ENCODE results near the gene PRR5L.
"Not testable (repeated sequence)": the region's sequence is repeated elsewhere in the genome, so short reads cannot be mapped to it uniquely, and the experiment has no call there.

Gene PRR5L

DNA sequence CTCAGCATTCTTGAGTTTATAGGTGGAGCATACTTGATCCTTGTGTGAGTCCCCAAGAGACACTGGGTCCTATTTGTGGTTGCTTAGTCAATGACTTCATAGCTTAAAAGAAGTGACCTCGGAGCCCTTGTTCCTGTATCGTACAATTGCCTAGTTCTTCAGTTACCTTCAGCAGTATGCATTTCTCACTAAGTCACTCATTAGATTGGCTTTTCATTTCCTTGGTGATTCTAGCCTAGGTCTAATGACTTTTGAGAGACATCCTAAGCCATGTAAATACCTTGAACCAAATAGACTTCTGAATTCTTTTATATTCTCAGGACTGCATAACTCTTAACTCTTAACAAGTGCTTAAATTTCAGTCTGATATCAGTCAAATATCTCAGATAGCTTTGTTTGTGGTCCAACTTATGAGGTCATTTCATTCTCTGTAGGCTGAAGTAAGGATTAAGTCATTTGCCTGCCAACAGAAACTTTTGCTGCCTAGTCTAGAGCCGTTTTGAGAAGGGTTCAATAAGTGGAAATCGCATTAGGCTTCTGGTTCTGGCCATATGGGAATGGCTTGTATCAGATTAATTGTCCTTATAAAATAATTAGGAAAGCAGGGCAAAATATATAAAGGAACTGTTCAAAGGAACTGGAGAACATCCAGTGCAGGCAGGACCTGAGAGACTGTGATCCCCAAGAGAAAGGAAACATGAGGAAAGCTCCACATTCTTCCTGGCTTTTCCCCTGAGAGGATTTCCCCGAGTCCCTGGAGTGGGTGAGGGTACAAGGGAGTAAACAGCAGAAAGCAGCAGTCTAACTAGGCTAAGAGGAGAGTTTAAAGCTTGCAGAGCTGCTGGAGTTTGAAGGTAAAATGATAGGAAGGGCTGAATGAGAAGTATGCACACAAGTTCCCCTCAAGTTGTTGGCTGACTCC, 174.1 kb downstream of the PRR5L start:
- no peak for DNase-seq

DNA sequence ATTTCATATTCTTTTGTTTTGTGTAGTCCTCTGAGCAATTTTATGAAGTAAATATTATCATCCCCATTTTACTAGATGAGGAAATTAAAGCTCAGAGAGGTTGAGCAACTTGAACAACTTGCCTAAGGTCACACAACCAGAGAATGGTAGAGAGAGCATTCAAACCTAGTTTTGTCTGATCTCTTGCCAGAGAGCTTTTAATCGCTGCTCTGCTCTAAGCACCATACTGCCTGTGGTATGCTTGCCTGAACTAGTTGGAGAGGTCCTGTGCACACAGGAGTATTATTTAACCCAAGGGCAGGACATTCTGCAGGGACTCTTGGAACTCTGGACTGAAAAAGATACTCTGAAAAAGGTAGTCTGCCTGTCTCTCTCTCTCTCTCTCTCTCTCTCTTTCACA, 175.5 kb downstream of the PRR5L start:
- no peak for DNase-seq

DNA sequence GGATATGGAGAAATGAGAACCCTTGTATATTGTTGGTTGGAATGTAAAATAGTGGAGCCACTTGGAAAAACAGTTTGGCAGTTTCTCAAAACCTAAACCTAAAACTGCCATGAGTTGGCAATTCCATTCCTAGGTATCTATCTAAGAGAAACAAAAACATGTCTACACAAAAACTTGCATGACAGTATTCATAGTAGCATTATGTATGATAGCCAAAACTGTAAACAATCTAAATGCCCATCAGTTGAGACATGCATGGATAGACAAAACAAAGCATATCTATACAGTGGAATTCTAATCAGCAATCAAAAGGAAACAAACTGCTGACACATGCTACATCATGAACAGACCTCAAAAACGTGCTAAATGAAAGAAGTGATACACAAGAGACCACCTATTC, 179.1 kb downstream of the PRR5L start:
- no peak for DNase-seq

DNA sequence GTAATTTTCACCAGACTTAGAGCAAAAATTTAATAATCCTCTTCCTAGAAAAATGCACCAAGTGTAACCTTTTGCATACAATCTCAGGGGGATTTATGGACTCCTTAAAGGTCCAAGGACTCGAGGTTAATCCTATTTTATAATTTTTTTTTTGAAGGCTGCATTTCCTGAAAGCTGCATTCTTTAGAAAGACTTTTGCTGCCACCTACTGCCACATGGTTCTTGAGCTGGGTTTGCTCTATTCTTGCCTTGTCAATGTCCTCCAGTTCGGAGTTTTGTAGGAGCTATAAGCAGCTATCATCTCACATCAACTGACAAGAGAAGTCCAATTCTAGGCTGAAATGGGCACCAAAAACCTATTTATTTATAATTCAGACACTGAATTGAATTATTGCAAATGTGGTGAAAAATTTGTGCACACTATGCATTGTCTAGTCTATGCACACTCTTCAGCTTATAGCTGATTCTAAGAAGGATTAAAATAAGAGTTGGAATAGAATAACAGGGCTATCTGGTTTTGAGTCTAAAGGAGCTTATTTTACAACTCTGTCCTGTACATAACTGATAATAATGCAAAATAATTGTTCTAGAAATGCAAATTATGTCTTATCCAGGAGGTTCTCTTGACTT, 182.7 kb downstream of the PRR5L start:
- DNase-seq: peak; percentile 50

DNA sequence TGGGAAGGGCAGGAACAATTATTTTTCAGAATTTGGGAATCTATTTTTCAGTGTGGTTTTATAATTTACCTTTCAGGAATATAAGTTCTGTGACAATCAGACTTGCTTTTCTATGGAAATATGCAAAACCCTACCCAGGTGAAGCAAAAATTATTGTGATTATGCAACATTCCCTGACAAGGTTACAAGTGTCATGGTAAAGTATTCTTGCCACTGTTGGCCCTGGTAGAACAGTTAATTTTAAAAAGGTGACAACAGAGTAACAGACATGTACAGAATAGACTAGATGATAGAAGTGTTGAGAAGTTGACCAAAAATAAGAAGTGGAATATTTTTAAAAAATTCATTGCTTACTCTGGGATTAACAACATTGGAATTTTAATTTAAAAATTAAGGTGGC, 184.7 kb downstream of the PRR5L start:
- DNase-seq: no peak

DNA sequence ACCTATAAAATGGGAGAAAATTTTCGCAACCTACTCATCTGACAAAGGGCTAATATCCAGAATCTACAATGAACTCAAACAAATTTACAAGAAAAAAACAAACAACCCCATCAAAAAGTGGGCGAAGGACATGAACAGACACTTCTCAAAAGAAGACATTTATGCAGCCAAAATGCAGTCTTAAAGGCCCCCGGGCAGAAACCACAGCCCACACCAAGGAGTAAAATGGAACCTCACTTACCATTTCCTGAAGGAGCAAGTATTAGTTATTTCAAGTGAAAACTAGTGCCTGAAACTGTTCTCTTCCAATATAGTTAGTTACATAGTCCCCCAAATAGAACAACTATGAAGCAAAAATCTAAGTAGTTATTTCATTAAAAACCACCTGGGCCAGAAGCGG, 187.0 kb downstream of the PRR5L start:
- DNase-seq: not testable (repeated sequence)

DNA sequence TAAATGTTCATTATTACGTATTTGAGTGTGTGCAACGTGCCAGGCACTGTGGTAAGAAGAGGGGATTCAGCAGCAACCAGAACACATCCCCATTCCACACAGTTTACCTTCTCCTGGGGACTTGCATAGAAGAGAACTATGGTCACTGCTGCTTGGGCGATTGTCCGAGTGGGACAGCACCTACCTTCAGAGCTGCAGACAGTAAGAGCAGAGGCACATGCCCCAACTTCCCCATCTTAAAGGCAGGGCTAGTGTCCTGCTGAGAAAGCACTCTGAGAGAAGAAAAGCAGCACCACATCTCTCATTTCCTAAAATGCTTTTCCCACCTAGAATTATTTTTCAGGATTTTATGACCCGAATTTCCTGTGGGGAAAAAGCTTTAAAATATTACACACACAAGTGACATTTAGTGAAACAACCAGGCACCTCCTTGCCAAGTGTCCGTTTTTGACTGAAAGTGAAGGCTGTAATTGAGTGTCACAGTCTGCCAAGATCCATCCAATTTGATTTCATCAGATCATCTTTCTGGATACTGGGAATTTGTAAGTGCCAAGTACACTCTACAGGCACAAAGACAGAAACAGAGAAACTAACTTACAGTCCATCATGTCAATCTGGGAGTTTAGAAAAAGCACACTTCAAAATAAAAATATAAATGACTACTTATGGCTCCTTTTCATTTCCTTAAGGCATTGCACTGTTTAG, 189.4 kb downstream of the PRR5L start:
- DNase-seq: no peak

DNA sequence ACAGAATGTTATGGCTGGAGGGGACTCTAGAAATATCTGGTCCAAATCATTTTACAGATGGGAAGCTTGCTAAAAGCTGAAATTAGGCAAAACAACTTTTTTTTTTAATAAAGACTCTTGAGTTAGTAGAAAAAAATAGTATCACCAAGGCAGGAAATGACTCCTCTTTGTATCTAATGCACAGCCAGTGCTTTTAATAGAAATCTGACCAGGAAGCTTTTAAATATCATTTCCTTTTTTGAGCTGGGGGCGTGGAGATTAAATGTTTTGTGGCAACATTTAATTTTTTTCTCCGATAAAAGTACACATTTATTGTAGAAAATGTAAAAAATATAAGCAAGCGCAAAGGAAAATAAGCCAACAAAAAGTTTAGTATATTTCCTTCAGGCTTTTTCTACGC, 191.5 kb downstream of the PRR5L start:
- DNase-seq: no peak

DNA sequence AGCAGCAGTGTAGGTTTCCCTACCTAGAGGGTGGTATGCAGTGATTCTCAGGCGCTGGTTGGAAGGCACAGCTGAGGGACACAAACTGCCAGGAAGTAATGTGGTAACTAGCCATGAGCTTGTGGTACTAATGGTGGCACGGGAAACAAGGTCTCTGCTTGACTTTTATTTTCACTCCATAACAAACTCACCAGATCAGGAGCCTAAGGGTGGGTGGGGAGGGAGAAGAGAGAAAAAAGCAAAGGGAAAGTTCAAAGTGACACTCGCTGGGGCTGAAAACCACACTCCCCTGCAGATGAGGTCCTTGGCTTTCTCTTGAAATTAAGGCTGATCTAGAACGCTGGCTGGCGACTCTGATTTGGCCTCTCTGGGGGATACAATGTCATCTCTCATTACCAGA, 192.0 kb downstream of the PRR5L start:
- DNase-seq: no peak

DNA sequence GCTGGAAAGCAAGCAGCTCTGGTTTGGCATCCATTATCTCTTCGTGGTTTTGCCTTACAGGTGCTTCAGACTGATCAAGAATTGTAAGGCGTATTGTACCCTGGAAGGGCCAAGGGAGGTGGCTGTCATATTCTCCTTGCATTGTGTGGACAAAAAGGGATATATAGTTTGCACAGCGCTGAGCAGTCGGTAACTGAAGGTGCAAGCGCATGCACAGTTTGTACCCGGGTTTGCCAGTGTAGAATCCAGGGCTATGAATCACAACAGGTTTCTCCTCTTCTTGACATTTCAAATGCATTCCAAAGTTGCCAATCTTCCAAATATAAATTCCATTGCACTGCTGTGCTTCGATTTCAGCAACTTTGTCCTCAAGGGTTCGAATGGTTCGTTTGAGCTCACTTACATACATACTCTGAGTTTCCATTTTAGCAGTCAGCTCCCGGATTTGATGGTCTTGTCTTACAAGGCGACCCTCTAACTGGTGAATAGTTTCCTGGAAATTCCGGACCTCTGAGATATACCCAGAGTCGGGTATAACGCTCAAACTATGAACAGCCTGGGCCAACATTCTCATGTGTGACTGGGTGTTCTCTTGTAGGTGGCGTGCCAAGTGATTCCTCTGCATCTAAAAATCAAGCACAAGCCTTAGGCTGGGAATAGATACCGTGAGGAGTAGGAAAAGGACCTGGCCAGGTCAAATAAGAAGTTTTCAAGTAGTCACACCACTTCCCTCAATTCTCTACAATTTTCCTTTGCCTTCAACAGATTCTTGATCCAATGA, 194.1 kb downstream of the PRR5L start:
- DNase-seq: no peak

DNA sequence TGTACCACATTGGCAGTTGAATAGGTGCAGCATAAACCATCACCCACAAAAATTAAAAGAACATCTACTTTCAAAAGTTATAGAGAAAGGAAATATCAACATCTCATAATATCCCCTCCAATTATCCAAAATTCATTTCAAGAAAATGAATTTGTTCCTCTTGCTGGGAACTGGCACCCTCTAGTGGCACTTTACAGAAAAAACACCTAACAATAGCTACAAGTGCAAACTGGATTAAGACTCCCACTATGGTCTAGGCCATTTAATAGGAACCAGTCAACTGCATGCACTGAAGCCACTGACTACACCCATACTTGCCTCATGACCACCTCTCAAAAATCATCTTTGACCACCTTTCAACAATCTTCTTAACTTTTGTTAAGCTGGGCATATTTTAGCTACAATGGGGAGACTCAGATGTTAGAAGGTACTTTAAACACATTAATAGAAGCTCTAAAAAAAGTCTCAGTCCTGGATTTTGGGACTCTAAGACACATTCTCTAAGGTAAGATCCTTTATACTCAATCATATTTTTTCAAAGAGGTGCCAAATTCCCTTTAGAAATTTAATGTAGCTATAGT, 196.7 kb downstream of the PRR5L start:
- peak; percentile 66 for DNase-seq

DNA sequence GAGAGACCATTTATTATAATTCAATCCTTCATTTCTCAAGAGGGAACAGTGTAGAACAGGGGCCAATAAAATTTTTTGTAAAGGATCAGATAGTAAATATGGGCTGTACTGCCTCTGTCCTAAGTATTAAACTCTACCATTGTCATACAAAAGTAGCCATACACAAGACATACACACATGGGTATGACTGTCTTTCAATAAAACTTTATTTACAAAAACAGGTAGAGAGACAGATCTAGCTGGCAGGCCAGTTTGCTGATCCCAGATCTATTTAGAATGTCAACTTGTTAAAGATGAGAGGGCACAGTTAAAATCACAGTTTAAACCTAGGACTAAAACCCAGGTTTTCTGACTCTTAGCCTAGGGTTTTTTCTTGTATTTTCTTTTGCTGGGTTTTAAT, 197.2 kb downstream of the PRR5L start:
- DNase-seq: no peak

DNA sequence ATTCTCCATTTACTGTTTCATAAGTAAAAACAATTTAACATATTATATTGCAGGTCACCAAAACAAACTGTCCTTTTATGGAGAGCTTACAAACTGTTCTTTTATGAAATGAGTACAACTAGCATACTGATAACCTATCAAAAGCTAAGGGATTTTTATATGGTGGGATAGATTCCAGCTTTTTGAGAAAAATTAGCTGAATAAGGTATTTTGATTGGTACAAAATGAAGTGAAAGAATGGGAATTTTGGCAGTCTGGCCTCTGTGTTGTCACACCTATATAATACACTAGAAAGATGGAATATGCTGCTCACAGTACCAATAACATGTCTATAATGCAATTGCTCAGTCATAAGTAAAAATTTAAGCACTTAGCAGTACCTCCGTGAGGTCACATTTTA, 202.6 kb downstream of the PRR5L start:
- DNase-seq: no peak

DNA sequence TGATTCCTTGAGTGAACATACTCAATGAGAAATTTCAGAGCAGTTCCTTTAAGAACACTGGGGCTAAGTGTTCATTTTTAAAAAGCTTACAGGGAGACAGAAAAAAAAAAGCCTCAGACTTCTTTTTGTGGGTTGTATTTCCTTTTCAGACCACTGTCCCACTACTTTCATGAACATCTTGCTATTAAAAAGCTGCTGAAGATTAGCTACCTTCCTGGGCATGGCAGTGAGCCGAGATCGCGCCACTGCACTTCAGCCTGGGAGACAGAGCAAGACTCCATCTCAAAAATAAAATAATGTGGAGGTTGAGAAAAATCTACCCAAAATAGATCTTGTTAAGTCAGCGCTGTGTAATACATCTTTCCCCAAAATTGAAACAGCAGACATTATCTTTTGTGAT, 203.2 kb downstream of the PRR5L start:
- no peak for DNase-seq

DNA sequence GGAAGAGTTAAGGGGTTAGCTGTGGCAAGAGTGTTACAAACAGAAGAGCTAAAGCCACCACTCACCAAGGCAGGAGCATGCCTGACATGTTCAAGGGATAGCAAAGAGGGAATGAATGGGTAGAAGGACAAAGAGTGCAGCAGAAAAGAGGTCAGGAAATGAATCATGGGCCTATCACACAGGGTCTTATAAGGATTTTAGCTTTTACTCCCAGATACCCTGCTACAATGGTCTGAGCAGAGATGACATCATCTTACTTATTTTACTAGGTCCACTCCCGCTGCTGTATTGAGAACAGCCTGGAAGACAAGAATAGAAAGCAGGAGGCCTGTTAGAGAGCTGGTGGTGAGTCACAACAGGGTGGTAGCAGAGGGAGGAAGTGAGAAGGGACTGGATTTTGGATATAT, 204.2 kb downstream of the PRR5L start:
- DNase-seq: peak; percentile 21

DNA sequence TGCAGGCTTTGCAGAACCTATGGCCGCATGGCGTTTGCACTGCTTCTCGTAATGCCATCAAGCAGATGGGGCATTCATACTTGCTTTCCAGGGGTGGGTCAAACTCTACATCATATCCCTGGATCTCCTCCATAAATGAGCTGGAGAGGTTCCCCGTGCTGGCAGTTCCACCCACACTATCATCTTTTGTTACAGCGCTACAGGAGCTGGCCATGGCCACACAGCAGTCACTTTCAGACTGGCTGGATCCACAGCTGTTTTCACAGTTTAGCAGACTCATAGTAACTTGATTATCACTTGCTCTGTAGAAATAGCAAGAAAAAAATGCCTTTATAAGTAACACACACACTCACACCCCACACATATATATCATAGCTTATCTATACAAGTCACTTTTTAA, 205.1 kb downstream of the PRR5L start:
- no peak for DNase-seq

DNA sequence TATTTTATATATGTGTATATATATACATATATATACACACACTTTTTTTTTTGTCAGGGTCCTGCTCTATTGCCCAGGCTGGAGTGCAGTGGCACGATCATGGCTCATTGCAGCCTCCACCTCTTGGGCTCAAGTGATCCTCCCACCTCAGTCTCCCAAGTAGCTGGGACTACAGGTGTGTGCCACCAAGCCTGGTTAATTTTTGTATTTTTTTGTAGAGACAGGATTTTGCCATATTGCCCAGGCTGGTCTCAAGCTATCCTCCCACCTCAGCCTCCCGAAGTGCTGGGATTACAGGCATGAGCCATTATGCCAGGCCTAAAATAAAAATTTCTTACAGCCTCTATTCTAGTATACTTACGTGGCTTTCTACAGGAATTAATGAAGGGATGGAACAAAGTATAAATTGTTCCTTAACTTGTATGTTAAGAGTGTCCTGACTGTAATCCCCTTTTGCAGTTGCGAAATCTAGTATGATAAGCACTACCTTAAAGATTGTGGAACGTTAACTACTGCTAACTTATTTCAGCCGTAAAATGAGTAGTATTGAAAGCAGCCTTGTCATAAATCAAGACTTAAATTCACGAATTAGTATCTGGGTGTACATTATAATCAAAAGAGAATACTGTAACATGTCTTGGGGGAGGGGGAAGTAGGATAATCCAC, 211.9 kb downstream of the PRR5L start:
- peak; percentile 7 for DNase-seq

DNA sequence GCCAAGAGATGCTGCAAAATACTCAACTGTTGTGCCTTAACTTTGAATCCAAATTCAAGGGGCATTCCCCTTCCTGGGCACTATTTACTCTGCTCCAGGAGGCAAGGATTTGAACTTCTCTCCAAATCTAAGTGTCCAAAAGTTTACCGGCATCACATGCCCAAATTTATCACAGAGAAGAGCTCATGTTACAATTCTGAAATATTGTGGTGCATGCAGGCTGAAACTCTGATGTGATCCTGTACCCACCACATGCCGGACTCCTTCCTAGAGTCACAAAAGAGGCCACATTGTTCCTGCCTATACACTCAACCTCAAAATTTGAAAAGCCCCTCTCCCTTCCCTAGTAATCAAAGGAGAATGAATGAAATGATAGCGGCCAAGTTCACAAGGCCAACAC, 212.7 kb downstream of the PRR5L start:
- DNase-seq: no peak

DNA sequence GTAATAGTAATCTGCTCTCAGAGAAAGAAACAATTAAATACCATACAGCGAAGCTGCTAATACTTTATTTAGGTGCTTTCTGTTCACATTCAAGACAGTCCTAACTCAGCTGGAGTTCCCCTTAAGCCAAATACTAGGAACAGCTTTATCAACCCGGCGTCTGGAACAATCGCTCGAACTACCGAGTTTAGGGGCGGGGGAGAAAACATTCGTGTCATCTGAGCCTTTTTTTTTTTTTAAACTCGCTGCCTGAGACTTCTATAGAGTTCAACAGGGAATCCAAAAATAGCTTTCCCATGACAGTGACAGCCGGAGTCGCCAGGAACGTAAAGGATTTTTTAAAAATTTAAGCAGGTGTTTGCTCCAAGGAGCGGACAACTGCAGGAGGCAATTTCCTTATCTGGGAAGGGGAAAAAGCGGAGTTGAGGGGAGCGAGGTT, 213.1 kb downstream of the PRR5L start:
- DNase-seq: peak; percentile 31

DNA sequence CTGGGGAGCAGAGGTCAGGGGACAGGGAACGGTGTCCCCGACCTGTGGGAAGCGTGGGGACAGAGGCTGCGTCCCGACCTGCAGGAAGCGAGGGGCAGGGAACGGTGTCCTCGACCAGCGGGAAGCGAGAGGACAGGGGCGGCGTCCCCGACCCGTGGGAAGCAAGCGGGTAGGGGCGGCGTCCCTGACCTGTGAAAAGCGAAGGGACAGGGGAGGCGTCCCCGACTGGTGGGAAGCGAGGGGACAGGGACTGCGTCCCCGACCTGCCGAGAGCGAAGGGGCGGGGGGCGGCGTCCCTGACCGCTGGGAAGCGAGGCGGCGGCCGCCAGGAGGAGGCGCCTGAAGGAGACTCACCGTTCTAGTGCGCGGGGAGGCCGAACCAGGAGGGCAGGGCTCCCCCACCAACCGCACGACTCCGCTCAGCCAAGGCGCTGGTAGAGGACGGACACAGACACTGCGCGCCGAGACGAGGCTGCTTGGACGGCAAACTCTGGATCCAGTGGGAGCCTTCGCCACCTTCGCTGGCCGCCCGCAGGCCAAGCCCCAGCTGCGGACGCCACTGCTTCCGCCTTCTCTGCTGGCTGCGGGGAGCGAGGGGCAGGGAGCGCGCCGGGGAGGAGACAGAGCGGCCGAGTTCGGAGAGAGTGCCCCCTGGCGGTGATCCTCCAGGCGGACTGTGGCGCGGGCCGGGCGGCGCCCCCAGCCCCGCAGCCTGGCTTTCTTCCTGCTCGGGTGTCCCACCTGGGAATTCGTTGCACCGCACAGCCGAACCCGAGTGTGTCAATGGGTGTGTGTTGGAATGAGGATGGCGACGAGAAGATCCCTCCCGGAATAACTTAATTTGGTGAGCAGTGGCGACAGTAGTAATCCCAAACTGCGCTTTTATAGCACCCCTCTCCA, 213.9 kb downstream of the PRR5L start, which contains the start of gene TRAF6:
Gene TRAF6 (minus strand): TSS at position 579 of the 900 bp plus-strand sequence. CDS start 8,757 bp downstream, outside the sequence.
- peak; percentile 92 for DNase-seq

DNA sequence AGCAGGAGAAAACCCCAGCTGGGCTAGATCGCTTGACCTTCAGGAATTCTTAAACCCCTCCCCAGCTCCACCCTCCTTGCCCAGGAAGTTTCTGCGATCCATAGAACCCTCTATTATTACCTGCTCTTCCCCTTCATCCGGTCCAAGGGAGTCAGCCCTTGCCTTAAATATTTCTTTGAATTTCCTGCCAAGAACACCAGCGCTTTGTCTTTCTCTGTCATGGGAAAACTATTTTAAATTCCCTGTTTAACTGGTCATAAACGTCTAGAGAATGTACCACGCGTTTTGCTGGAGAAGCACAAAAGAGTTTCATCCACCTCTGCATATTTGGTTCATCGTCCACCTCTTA, 214.5 kb downstream of the PRR5L start:
- no peak for DNase-seq

All from activated CD4-positive, alpha-beta T cell treated with anti-CD3 and anti-CD28 coated beads, Interleukin-2, Interleukin-6, amounts not matched to agents 100 ng/mL and 50 ng/mL, durations not matched to agents 16 hours and 8 hours (primary cell).